ENCODE results near the gene IFITM1. TPM values are rescaled to one million over a fixed set of nuclear protein-coding genes. Genes with fewer than 3 reads are reported as not detected.

Gene IFITM1
- total and polyA plus RNA-seq, 9 donors: 19.8 to 33.3 (median 24.6) TPM

DNA sequence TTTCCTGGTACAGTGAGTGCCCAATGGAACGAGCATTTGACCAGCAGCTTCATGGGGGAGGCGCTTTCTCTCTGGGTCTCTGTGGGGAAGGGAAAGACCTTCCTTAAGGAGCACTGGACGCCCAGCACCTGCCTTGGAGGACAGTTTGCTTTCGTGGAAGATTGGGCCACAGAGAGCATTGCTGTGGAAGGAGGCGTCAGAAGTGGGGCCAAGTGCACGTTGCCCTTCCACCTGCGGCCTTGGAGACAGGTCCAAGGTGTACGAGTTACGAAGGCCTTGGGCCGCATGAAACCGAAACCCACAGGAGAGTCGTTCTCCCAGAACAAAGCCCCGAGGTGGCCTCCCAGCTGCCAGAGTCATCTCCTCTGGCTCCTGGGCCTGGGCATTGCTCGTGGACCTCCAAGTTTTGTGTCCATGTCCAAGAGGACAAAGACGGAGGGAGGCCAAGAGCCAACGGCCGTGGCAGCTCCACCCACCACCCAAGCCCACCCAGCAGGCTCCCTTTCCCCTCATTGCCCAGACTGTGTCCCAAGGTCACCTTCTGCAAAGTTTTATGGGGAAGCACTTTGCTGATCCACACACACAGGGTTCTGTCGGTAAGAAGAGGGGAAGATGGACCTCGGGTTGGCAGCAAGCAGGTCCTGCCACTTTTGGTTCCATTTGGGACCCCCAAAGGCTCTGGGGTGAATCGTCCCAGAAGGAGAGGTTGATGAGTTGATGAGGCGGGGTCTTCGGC lies 41.5 kb upstream of the IFITM1 start:
- no peaks in the 10 kb centered on the region for H3K9me3 ChIP-seq (replicated peaks; ENCODE audit: control insufficient read depth, low read depth, low read length)
- 85% methylated on average over 18 of the region's 22 CpGs for WGBS (ENCODE audit: insufficient coverage)
- no peak for DNase-seq
- no peaks in the 10 kb centered on the region for H3K4me1 ChIP-seq (ENCODE audit: control insufficient read depth, insufficient read depth, low read length)
- H3K27me3 ChIP-seq (ENCODE audit: control insufficient read depth, insufficient read depth, low read length): peaks cover 45% of the 10 kb centered on the region
- H3K27ac ChIP-seq (ENCODE audit: low read length): no peak overlapping the region
- H3K4me3 ChIP-seq (ENCODE audit: low read length): no peak overlapping the region
- no peaks in the 10 kb centered on the region for H3K36me3 ChIP-seq (ENCODE audit: control insufficient read depth, insufficient read depth, low read length)

DNA sequence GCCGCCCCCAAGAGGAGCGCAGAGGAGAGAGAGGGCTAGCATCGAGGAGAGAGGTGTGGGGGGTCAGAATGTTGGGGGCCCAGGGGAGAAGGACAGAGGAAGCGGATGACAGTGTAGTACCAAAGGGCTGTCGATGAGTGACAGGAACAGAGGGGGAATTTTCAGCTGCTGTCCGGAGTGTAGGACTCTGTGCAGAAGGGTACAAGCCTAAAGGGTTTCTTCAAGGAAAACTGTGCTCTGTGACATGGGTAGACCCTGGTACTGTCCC lies 41.0 kb upstream of the IFITM1 start:
- Histone ChIP-seq H3K36me3 (ENCODE audit: control insufficient read depth, insufficient read depth, low read length) (no peaks in the 10 kb centered on the region), H3K27ac (ENCODE audit: low read length) (no peak overlapping the region), H3K27me3 (ENCODE audit: control insufficient read depth, insufficient read depth, low read length) (peaks cover 47% of the 10 kb centered on the region), H3K4me3 (ENCODE audit: low read length) (no peak overlapping the region), H3K4me1 (ENCODE audit: control insufficient read depth, insufficient read depth, low read length) (no peaks in the 10 kb centered on the region), H3K9me3 (replicated peaks; ENCODE audit: control insufficient read depth, low read depth, low read length) (no peaks in the 10 kb centered on the region)
- 84% methylated on average over 6 of the region's 6 CpGs for WGBS (ENCODE audit: insufficient coverage)
- DNase-seq: no peak

DNA sequence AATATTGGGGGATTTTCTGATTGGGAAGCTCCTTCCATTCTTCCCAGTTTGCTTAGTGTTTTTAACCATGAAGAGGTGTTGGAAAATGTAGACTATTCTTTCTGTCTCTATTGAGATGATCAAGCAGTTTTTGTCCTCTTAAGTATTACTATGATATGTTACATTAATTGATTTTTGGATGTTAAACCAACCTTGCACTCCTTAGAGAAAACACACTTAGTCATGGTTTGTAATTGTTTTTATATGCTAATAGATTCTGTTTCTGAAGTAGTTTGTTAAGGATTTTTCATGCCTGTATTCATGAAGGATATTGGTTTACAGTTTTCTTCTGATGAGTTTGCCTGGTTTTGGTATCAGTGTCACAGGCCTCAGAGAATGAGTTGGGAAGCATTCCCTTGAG lies 37.6 kb upstream of the IFITM1 start:
- H3K4me3 ChIP-seq (ENCODE audit: low read length): no peak overlapping the region
- peaks cover 6% of the 10 kb centered on the region for H3K4me1 ChIP-seq (ENCODE audit: control insufficient read depth, insufficient read depth, low read length)
- no peaks in the 10 kb centered on the region for H3K9me3 ChIP-seq (replicated peaks; ENCODE audit: control insufficient read depth, low read depth, low read length)
- peaks cover 62% of the 10 kb centered on the region for H3K27me3 ChIP-seq (ENCODE audit: control insufficient read depth, insufficient read depth, low read length)
- H3K27ac ChIP-seq (ENCODE audit: low read length): no peak overlapping the region
- DNase-seq: no peak
- no peaks in the 10 kb centered on the region for H3K36me3 ChIP-seq (ENCODE audit: control insufficient read depth, insufficient read depth, low read length)

DNA sequence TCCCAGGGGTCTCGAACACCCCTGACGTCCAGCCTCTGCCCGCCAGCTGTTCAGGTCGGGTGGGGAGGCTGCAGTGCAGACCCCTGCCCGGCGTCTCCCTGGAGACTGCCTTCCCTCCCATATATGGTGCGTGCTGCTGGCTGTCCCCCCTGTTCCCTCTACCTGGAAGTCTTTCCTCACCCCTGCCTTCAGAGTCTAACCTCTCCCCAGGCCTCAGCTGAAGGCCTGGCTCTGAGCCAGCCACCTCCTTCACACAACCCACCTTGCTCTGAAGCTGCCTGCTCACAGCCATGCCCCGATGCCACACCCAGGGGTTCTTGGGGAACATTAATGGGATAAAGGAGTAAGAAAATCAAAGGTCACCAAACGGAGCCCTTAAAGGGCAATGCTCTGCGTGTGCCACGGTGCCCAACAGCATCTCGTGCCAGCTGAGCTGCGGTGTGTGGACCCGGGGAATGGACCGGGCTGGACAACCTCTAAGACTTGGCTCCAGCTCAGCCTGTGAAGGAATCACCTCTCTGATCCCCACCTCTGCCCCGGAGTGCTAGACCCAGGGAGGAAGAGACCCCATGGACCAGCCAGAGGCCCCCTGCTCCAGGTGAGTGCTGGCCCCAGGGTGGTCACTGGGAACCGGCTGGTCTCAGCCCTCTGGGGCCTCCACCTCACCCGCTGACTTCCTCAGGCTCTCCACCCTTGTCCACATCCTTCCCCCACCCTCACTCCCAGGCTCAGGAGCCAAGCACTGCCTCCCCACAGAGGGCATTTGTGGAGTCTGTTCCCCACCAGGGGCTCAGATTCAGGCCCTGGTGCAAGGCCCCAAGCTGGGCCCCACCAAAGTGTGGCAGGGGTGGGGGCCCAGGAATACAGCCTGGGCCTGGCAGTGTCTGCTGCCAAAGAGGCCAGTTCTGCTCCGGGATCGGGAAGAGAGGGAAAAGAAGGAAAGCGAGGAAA lies 35.6 kb upstream of the IFITM1 start, which contains the start of gene NLRP6:
TSS of gene NLRP6 (plus strand) at position 407 of the 951 bp plus-strand sequence. CDS start at position 570, 163 bp downstream.
- peaks cover 67% of the 10 kb centered on the region for H3K27me3 ChIP-seq (ENCODE audit: control insufficient read depth, insufficient read depth, low read length)
- no peak within 1 kb of the TSS for H3K27ac ChIP-seq (ENCODE audit: low read length)
- no peaks in the 10 kb centered on the region for H3K9me3 ChIP-seq (replicated peaks; ENCODE audit: control insufficient read depth, low read depth, low read length)
- no peak for DNase-seq
- WGBS (ENCODE audit: insufficient coverage): 61% methylated on average over 20 of the region's 21 CpGs
- H3K36me3 ChIP-seq (ENCODE audit: control insufficient read depth, insufficient read depth, low read length): no peaks in the 10 kb centered on the region
- peaks cover 6% of the 10 kb centered on the region for H3K4me1 ChIP-seq (ENCODE audit: control insufficient read depth, insufficient read depth, low read length)
- H3K4me3 ChIP-seq (ENCODE audit: low read length): no peak within 1 kb of the TSS

DNA sequence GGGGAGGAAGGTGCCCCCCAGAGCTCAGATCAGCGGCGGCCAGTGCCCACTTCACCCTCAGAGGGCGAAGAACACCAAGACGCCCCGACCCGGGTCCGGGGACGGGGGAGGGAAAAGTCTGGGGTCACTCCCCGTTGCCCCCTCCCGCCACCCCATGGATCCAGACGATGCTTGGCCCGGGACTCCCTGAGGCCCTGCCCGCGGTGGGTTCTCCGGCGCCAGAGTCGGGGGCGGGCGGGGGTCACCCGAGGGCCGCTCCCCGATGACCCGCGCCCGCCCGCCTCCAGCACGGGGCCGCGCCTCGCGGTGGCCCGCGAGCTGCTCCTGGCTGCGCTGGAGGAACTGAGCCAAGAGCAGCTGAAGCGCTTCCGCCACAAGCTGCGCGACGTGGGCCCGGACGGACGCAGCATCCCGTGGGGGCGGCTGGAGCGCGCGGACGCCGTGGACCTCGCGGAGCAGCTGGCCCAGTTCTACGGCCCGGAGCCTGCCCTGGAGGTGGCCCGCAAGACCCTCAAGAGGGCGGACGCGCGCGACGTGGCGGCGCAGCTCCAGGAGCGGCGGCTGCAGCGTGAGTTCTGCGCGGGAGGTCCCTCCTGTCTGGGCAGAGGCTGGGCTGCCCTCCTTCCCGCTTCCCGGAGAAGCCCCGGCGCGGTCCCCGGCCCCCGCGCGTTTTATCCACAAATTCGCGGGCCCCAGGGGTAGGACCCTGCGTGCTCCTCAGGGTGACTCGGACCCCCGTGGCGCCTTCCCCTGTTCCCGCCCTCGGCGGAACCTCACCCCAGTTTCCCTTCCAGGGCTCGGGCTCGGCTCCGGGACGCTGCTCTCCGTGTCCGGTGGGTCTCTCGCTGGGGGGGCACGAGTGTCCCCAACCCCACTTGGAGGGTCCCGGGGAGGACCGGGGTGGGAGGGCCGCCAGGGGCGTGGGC lies 34.5 kb upstream of the IFITM1 start:
- Histone ChIP-seq H3K27ac (ENCODE audit: low read length) (no peak overlapping the region), H3K4me3 (ENCODE audit: low read length) (no peak overlapping the region), H3K36me3 (ENCODE audit: control insufficient read depth, insufficient read depth, low read length) (no peaks in the 10 kb centered on the region), H3K27me3 (ENCODE audit: control insufficient read depth, insufficient read depth, low read length) (peaks cover 71% of the 10 kb centered on the region), H3K9me3 (replicated peaks; ENCODE audit: control insufficient read depth, low read depth, low read length) (no peaks in the 10 kb centered on the region), H3K4me1 (ENCODE audit: control insufficient read depth, insufficient read depth, low read length) (peaks cover 6% of the 10 kb centered on the region)
- DNase-seq: no peak
- WGBS (ENCODE audit: insufficient coverage): 10% methylated on average over 97 of the region's 97 CpGs

DNA sequence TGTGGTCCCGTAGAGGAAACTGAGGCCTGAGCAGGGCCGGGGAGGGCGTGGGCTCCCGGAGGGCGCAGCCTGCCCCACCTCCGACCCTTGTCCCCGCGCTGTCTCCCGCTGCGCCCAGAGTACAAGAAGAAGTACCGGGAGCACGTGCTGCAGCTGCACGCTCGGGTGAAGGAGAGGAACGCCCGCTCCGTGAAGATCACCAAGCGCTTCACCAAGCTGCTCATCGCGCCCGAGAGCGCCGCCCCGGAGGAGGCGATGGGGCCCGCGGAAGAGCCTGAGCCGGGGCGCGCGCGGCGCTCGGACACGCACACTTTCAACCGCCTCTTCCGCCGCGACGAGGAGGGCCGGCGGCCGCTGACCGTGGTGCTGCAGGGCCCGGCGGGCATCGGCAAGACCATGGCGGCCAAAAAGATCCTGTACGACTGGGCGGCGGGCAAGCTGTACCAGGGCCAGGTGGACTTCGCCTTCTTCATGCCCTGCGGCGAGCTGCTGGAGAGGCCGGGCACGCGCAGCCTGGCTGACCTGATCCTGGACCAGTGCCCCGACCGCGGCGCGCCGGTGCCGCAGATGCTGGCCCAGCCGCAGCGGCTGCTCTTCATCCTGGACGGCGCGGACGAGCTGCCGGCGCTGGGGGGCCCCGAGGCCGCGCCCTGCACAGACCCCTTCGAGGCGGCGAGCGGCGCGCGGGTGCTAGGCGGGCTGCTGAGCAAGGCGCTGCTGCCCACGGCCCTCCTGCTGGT lies 33.7 kb upstream of the IFITM1 start:
- 2% methylated on average over 85 of the region's 85 CpGs for WGBS (ENCODE audit: insufficient coverage)
- no peak overlapping the region for H3K27ac ChIP-seq (ENCODE audit: low read length)
- peaks cover 6% of the 10 kb centered on the region for H3K4me1 ChIP-seq (ENCODE audit: control insufficient read depth, insufficient read depth, low read length)
- no peak for DNase-seq
- H3K9me3 ChIP-seq (replicated peaks; ENCODE audit: control insufficient read depth, low read depth, low read length): no peaks in the 10 kb centered on the region
- no peak overlapping the region for H3K4me3 ChIP-seq (ENCODE audit: low read length)
- no peaks in the 10 kb centered on the region for H3K36me3 ChIP-seq (ENCODE audit: control insufficient read depth, insufficient read depth, low read length)
- peaks cover 76% of the 10 kb centered on the region for H3K27me3 ChIP-seq (ENCODE audit: control insufficient read depth, insufficient read depth, low read length)

DNA sequence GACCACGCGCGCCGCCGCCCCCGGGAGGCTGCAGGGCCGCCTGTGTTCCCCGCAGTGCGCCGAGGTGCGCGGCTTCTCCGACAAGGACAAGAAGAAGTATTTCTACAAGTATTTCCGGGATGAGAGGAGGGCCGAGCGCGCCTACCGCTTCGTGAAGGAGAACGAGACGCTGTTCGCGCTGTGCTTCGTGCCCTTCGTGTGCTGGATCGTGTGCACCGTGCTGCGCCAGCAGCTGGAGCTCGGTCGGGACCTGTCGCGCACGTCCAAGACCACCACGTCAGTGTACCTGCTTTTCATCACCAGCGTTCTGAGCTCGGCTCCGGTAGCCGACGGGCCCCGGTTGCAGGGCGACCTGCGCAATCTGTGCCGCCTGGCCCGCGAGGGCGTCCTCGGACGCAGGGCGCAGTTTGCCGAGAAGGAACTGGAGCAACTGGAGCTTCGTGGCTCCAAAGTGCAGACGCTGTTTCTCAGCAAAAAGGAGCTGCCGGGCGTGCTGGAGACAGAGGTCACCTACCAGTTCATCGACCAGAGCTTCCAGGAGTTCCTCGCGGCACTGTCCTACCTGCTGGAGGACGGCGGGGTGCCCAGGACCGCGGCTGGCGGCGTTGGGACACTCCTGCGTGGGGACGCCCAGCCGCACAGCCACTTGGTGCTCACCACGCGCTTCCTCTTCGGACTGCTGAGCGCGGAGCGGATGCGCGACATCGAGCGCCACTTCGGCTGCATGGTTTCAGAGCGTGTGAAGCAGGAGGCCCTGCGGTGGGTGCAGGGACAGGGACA lies 32.9 kb upstream of the IFITM1 start:
- WGBS (ENCODE audit: insufficient coverage): 9% methylated on average over 79 of the region's 79 CpGs
- Histone ChIP-seq H3K4me1 (ENCODE audit: control insufficient read depth, insufficient read depth, low read length) (peaks cover 6% of the 10 kb centered on the region), H3K4me3 (ENCODE audit: low read length) (no peak overlapping the region), H3K27ac (ENCODE audit: low read length) (no peak overlapping the region), H3K27me3 (ENCODE audit: control insufficient read depth, insufficient read depth, low read length) (peaks cover 79% of the 10 kb centered on the region), H3K9me3 (replicated peaks; ENCODE audit: control insufficient read depth, low read depth, low read length) (no peaks in the 10 kb centered on the region), H3K36me3 (ENCODE audit: control insufficient read depth, insufficient read depth, low read length) (no peaks in the 10 kb centered on the region)
- DNase-seq: no peak

DNA sequence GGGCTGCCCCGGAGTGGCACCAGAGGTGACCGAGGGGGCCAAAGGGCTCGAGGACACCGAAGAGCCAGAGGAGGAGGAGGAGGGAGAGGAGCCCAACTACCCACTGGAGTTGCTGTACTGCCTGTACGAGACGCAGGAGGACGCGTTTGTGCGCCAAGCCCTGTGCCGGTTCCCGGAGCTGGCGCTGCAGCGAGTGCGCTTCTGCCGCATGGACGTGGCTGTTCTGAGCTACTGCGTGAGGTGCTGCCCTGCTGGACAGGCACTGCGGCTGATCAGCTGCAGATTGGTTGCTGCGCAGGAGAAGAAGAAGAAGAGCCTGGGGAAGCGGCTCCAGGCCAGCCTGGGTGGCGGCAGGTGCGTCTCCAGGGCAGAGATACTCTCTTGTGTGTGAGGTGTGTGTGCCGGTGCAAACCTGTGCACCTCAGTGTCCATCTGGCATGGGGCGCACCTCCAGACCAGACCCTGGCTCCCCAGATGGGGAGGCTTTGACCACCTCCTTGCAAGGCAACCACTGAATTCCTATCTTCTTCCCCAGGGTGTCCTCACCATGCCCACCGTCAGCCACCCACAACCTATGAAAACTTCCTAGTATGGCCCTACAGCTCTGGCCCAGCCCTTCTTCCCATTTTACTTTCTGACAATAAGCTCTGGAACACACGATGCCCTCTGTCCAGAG lies 32.2 kb upstream of the IFITM1 start:
- no peaks in the 10 kb centered on the region for H3K9me3 ChIP-seq (replicated peaks; ENCODE audit: control insufficient read depth, low read depth, low read length)
- 40% methylated on average over 25 of the region's 26 CpGs for WGBS (ENCODE audit: insufficient coverage)
- H3K27ac ChIP-seq (ENCODE audit: low read length): no peak overlapping the region
- DNase-seq: no peak
- H3K27me3 ChIP-seq (ENCODE audit: control insufficient read depth, insufficient read depth, low read length): peaks cover 85% of the 10 kb centered on the region
- H3K36me3 ChIP-seq (ENCODE audit: control insufficient read depth, insufficient read depth, low read length): no peaks in the 10 kb centered on the region
- no peak overlapping the region for H3K4me3 ChIP-seq (ENCODE audit: low read length)
- H3K4me1 ChIP-seq (ENCODE audit: control insufficient read depth, insufficient read depth, low read length): peaks cover 6% of the 10 kb centered on the region

Data from muscle of leg (tissue), 11 donors.